ENCODE data around the gene ARID1B.

- TF ChIP-seq GATA3 (IDR thresholded peaks at IDR 0.05; ENCODE audit: low read depth, low read length): no peak
- TF ChIP-seq GATA2 (IDR thresholded peaks at IDR 0.05; ENCODE audit: low read depth, low read length): no peak
Measured at GRCh38 chr6:157157258-157157657, 380.1 kb downstream of the ARID1B start.
